A549 treated with CpdA at 1 μM for 4 hours (cell line): Measurements from ENCODE around the gene NSMF. TPM values are rescaled to one million over a fixed set of nuclear protein-coding genes. Genes with fewer than 3 reads are reported as not detected.

Source experiments
- total RNA-seq: library from RNA; stranded (reverse); fragments of 200-300 nt; extraction: Qiagen RNA extraction; gene quantifications from 5 replicates; pipeline ENCODE4 v1.2.3, GENCODE V29; 2022; ENCODE audit warnings: low read depth

NSMF gene
- total RNA-seq: 30.9 to 45.8 TPM (median 39.2 TPM) in 5 replicates

DNA sequence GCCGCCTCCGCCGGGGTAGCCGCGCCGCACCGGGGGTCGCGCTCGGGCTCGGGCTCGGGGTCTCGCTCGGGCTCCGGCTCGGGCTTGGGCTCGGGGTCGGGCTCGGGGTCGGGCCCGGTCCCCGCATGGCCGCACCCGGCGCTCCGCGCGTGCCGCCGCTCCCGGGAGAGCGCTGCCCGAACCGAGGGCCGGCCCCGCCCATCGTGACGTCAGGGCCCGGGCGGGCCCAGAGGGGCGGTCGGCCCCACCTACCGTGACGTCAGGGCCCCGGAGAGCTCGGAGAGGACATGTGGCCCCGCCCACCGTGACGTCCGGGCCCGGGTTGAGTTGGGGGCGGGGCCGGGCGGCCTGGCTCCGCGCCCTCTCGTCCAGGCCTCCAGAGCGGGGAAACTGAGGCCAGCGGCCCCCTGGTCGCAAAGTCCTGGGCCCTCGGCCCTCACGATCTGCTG is at the start of gene NSMF:
Gene NSMF, minus strand, starts transcription at position 183 of the 449 bp plus-strand sequence. CDS start 232 bp downstream, outside the sequence.

GRCh38 chr9:137441289-137441934 is 17.7 kb downstream of the NSMF start, which contains the start of gene ENTPD8:
Gene ENTPD8, minus strand, starts transcription at chr9:137441357. Its CDS starts 3,072 bp downstream, at chr9:137438285.

DNA sequence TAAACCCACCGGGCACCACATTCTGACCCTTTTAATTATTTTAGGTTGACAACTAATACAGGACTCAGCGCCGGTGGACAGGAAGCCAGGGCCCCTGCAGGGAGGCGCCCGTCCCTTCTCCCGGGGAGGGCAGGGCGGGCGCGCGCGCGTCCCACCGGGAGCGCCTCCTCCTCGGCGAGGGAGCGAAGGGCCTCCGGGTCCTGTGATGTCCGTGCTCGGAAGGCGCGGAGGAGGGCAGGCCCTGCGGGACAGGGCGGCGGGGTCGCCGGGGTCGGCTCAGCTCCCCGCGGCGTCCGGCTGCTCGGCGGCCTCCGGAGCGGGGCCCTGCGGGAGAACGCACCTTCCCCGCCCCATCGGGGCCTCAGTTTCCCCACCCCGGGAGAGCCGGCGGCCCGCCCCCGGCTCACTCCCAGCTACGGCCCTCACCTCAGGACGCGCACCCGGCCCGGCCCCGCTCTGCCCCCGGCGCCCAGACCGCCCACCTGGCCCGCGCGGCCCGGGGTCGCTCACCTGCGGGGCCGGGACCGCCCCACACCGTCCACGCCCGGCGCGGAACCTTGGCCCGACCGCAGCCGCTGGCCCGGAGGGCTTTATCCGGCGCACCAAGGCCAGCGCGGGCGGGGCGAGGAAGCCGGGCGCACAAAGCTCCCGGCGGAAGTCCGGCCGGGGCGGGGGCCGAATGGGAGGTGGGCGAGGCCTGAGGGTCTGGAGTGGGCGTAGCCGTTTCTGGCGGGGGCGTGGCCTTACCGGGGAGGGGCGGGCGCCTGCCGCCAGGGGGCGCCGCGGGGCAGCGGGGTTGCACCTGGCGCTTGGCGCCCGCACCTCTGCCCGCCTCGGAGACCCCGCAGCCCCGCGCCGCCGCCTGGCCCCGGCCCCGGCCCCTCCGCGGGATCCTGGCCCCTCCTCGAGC is 36.3 kb downstream of the NSMF start, which contains the start of the genes EXD3 and NOXA1:
Gene EXD3, minus strand, starts transcription at position 559 of the 910 bp plus-strand sequence. CDS start 27,805 bp downstream, outside the sequence.
Gene NOXA1, plus strand, starts transcription at position 790 of the 910 bp plus-strand sequence. CDS start 137 bp downstream, outside the sequence.

Other genes with a start within 250 kb of the NSMF start
- gene RNF208, start 237.1 kb downstream of the NSMF start, total RNA-seq: 1.1 to 2.4 TPM (median 1.9 TPM) in 5 replicates
- gene CYSRT1, start 234.2 kb downstream of the NSMF start, total RNA-seq: 3.3 to 5.0 TPM (median 4.0 TPM) in 5 replicates
- gene RNF224, start 231.8 kb downstream of the NSMF start, total RNA-seq: 0.10 to 0.24 TPM (median 0.20 TPM) in 5 replicates
- gene SLC34A3, start 228.4 kb downstream of the NSMF start, total RNA-seq: 0.07 to 0.13 TPM (median 0.08 TPM) in 5 replicates
- 595 to 818 TPM (median 736 TPM) in 5 replicates for gene TUBB4B, start 218.0 kb downstream of the NSMF start, total RNA-seq
- gene STPG3, start 208.0 kb downstream of the NSMF start, total RNA-seq: not detected in 5 replicates
- 42.8 to 63.0 TPM (median 54.8 TPM) in 5 replicates for gene NELFB, start 204.0 kb downstream of the NSMF start, total RNA-seq
- 17.8 to 30.2 TPM (median 27.4 TPM) in 5 replicates for gene TOR4A, start 181.6 kb downstream of the NSMF start, total RNA-seq
- 2.7 to 7.1 TPM (median 5.4 TPM) in 5 replicates for gene NRARP, start 157.1 kb downstream of the NSMF start, total RNA-seq
- 6.1 to 7.4 TPM (median 6.9 TPM) in 5 replicates for gene EXD3, start 36.2 kb downstream of the NSMF start, total RNA-seq
- gene NOXA1, start 35.9 kb downstream of the NSMF start, total RNA-seq: 1.0 to 1.5 TPM (median 1.5 TPM) in 5 replicates
- 0.21 to 0.52 TPM (median 0.28 TPM) in 5 replicates for gene ENTPD8, start 18.0 kb downstream of the NSMF start, total RNA-seq
- 0.54 to 0.97 TPM (median 0.84 TPM) in 5 replicates for gene PNPLA7, start 91.1 kb upstream of the NSMF start, total RNA-seq
- 45.9 to 90.8 TPM (median 83.7 TPM) in 5 replicates for gene MRPL41, start 92.5 kb upstream of the NSMF start, total RNA-seq
- 25.6 to 29.8 TPM (median 28.8 TPM) in 5 replicates for gene DPH7, start 119.6 kb upstream of the NSMF start, total RNA-seq
- gene ZMYND19, start 131.2 kb upstream of the NSMF start, total RNA-seq: 35.5 to 55.2 TPM (median 51.4 TPM) in 5 replicates
- gene ARRDC1, start 146.4 kb upstream of the NSMF start, total RNA-seq: 23.2 to 28.8 TPM (median 26.7 TPM) in 5 replicates
- gene EHMT1, start 159.7 kb upstream of the NSMF start, total RNA-seq: 39.0 to 45.3 TPM (median 41.6 TPM) in 5 replicates